Fibroblast of pulmonary artery (primary cell): Measurements from ENCODE around the gene NCKAP5.

Experiments
- DNase-seq: peaks from one replicate; pipeline ENCODE4 v3.0.0-alpha.2; 2010; ENCODE audit warnings: low read depth
- H3K4me3 ChIP-seq: replicated peaks from 2 replicates; pipeline ENCODE4 v1.5.1; 2011; ENCODE audit warnings: low read depth, mild to moderate bottlenecking, control low read depth, low read length, moderate library complexity
- CTCF ChIP-seq: IDR thresholded peaks from 2 replicates; pipeline ENCODE4 v1.5.1; 2011; ENCODE audit warnings: mild to moderate bottlenecking, control low read depth, low read length, inconsistent platforms; ENCODE audit errors: missing control alignments

The NCKAP5 gene

GRCh38 chr2:132963161-132963560 lies 605.1 kb downstream of the NCKAP5 start:
- TF ChIP-seq CTCF = no peak
- H3K4me3 ChIP-seq = no peak overlapping the region
- no peak for DNase-seq

GRCh38 chr2:132958887-132959286 lies 609.4 kb downstream of the NCKAP5 start:
- TF ChIP-seq CTCF = no peak
- DNase-seq = no peak
- H3K4me3 ChIP-seq = no peak overlapping the region

- DNase-seq = no peak
- H3K4me3 ChIP-seq = no peak overlapping the region
- TF ChIP-seq CTCF = no peak
These were observed 612.2 kb downstream of the NCKAP5 start for GRCh38 chr2:132955871-132956615.

- TF ChIP-seq CTCF = no peak
- H3K4me3 ChIP-seq = no peak overlapping the region
- DNase-seq = no peak
These were observed 614.5 kb downstream of the NCKAP5 start for GRCh38 chr2:132953771-132954170.

GRCh38 chr2:132951008-132951714 lies 617.1 kb downstream of the NCKAP5 start:
- no peak overlapping the region for H3K4me3 ChIP-seq
- no peak for TF ChIP-seq CTCF

GRCh38 chr2:132949108-132949507 lies 619.2 kb downstream of the NCKAP5 start:
- no peak for DNase-seq
- TF ChIP-seq CTCF = no peak
- no peak overlapping the region for H3K4me3 ChIP-seq

More at GRCh38 chr2:132951008-132951714, 617.1 kb downstream of the NCKAP5 start:
- no peak for DNase-seq

GRCh38 chr2:132948211-132948610 lies 620.1 kb downstream of the NCKAP5 start:
- H3K4me3 ChIP-seq = no peak overlapping the region
- no peak for DNase-seq
- TF ChIP-seq CTCF = no peak
